Mesendoderm (in vitro differentiated cells): ENCODE results near the gene SDC1.

ENCODE experiments used
- DNase-seq: peaks from one replicate; pipeline ENCODE4 v3.0.0; 2013
- H2AK5ac ChIP-seq: 2 replicates; pipeline ENCODE4 v1.6.1; 2013; ENCODE audit warnings: low read length, inconsistent platforms
- H2BK120ac ChIP-seq: 2 replicates; pipeline ENCODE4 v1.6.1; 2013; ENCODE audit warnings: low read depth, mild to moderate bottlenecking, low read length, moderate library complexity, mixed read lengths
- H2BK15ac ChIP-seq: replicated peaks from 2 replicates; pipeline ENCODE4 v1.6.1; 2013; ENCODE audit warnings: low read depth, mild to moderate bottlenecking, moderate library complexity
- H2BK5ac ChIP-seq: 2 replicates; pipeline ENCODE4 v1.6.1; 2013; ENCODE audit warnings: low read length, inconsistent platforms
- H3K18ac ChIP-seq: 2 replicates; pipeline ENCODE4 v1.6.1; 2013; ENCODE audit warnings: mild to moderate bottlenecking, low read length, mixed read lengths
- H3K23ac ChIP-seq: one replicate; pipeline ENCODE4 v1.6.1; 2013; ENCODE audit warnings: low read length
- H3K27ac ChIP-seq: 2 replicates; pipeline ENCODE4 v1.5.1; 2013; ENCODE audit warnings: low read depth, mild to moderate bottlenecking, inconsistent platforms, low read length, moderate library complexity
- H3K27me3 ChIP-seq: 2 replicates; pipeline ENCODE4 v1.6.1; 2013; ENCODE audit warnings: low read length, control low read depth, mild to moderate bottlenecking, inconsistent platforms; ENCODE audit not compliant: insufficient read depth, poor library complexity
- H3K36me3 ChIP-seq: 2 replicates; pipeline ENCODE4 v1.6.1; 2013; ENCODE audit warnings: low read length, inconsistent platforms; ENCODE audit not compliant: control insufficient read depth, insufficient read depth
- H3K4ac ChIP-seq: one replicate; pipeline ENCODE4 v1.6.1; 2013; ENCODE audit warnings: low read depth, mild to moderate bottlenecking, low read length, moderate library complexity
- H3K4me1 ChIP-seq: 2 replicates; pipeline ENCODE4 v1.6.1; 2013; ENCODE audit warnings: low read depth, low read length, inconsistent platforms; ENCODE audit not compliant: control insufficient read depth
- H3K4me2 ChIP-seq: 2 replicates; pipeline ENCODE4 v1.6.1; 2013; ENCODE audit warnings: low read length
- H3K4me3 ChIP-seq: 2 replicates; pipeline ENCODE4 v1.5.1; 2013; ENCODE audit warnings: mild to moderate bottlenecking, low read length
- H3K56ac ChIP-seq: one replicate; pipeline ENCODE4 v1.6.1; 2013; ENCODE audit warnings: low read length
- H3K79me1 ChIP-seq: 2 replicates; pipeline ENCODE4 v1.6.1; 2013; ENCODE audit warnings: low read length, inconsistent platforms
- H3K79me2 ChIP-seq: 2 replicates; pipeline ENCODE4 v1.6.1; 2013; ENCODE audit warnings: mild to moderate bottlenecking, low read length; ENCODE audit not compliant: control insufficient read depth, insufficient read depth
- H3K9ac ChIP-seq: 2 replicates; pipeline ENCODE4 v1.6.1; 2013; ENCODE audit warnings: low read length, inconsistent platforms
- H4K5ac ChIP-seq: one replicate; pipeline ENCODE4 v1.6.1; 2013; ENCODE audit warnings: low read length
- H4K8ac ChIP-seq: one replicate; pipeline ENCODE4 v1.6.1; 2013; ENCODE audit warnings: low read depth, mild to moderate bottlenecking, control low read depth, low read length, moderate library complexity
- WGBS: extraction: QIAGEN DNeasy Blood & Tissue Kit; methylation state at CpG from one replicate; pipeline ENCODE4 v1.1.7; 2013; ENCODE audit warnings: low lambda C conversion rate, missing lambda C conversion rate; ENCODE audit not compliant: insufficient coverage; ENCODE audit errors: extremely low coverage; 5-methylcytosine and 5-hydroxymethylcytosine counted together

The SDC1 gene

GRCh38 chr2:20177556-20178248, 47.2 kb downstream of the SDC1 start:
- H3K4ac ChIP-seq: no peak overlapping the region
- H3K4me1 ChIP-seq: no peaks in the 10 kb centered on the region
- H4K8ac ChIP-seq: no peak overlapping the region
- no peak overlapping the region for H3K27ac ChIP-seq
- H3K4me2 ChIP-seq: no peak overlapping the region
- H2BK15ac ChIP-seq: no peak overlapping the region
- no peak overlapping the region for H3K23ac ChIP-seq
- H3K18ac ChIP-seq: no peak overlapping the region
- H3K27me3 ChIP-seq: no peaks in the 10 kb centered on the region
- no peak overlapping the region for H3K9ac ChIP-seq
- no peak for DNase-seq
- no peaks in the 10 kb centered on the region for H3K79me2 ChIP-seq
- H3K36me3 ChIP-seq: no peaks in the 10 kb centered on the region
- no peak overlapping the region for H2AK5ac ChIP-seq
- no peak overlapping the region for H3K4me3 ChIP-seq
- no CpG with 5 or more reads among the region's 10 CpGs for WGBS
- no peaks in the 10 kb centered on the region for H3K79me1 ChIP-seq
- no peak overlapping the region for H2BK5ac ChIP-seq
- no peak overlapping the region for H3K56ac ChIP-seq
- no peak overlapping the region for H2BK120ac ChIP-seq
- H4K5ac ChIP-seq: no peak overlapping the region

GRCh38 chr2:20176760-20177159, 48.2 kb downstream of the SDC1 start:
- no peak overlapping the region for H2BK5ac ChIP-seq
- no peak overlapping the region for H3K56ac ChIP-seq
- no peak overlapping the region for H2AK5ac ChIP-seq
- no peak overlapping the region for H3K27ac ChIP-seq
- H2BK15ac ChIP-seq: no peak overlapping the region
- no peak overlapping the region for H4K8ac ChIP-seq
- H3K79me2 ChIP-seq: no peaks in the 10 kb centered on the region
- H3K4me3 ChIP-seq: no peak overlapping the region
- H3K4me1 ChIP-seq: no peaks in the 10 kb centered on the region
- H3K23ac ChIP-seq: no peak overlapping the region
- no peak for DNase-seq
- H3K18ac ChIP-seq: no peak overlapping the region
- no peak overlapping the region for H3K4me2 ChIP-seq
- no peak overlapping the region for H4K5ac ChIP-seq
- H3K79me1 ChIP-seq: no peaks in the 10 kb centered on the region
- no peaks in the 10 kb centered on the region for H3K27me3 ChIP-seq
- H3K9ac ChIP-seq: no peak overlapping the region
- H2BK120ac ChIP-seq: no peak overlapping the region
- no peak overlapping the region for H3K4ac ChIP-seq
- WGBS: no CpG with 5 or more reads among the region's 5 CpGs
- H3K36me3 ChIP-seq: no peaks in the 10 kb centered on the region

- no peak overlapping the region for H2BK120ac ChIP-seq
- no peak overlapping the region for H3K27ac ChIP-seq
- WGBS: 100% methylated on average over 2 of the region's 3 CpGs
- no peak overlapping the region for H3K4me3 ChIP-seq
- H3K4me1 ChIP-seq: no peaks in the 10 kb centered on the region
- no peak overlapping the region for H2BK15ac ChIP-seq
- H2BK5ac ChIP-seq: no peak overlapping the region
- no peak overlapping the region for H3K4ac ChIP-seq
- no peak overlapping the region for H3K4me2 ChIP-seq
- no peaks in the 10 kb centered on the region for H3K79me2 ChIP-seq
- H3K56ac ChIP-seq: no peak overlapping the region
- H3K27me3 ChIP-seq: no peaks in the 10 kb centered on the region
- no peak overlapping the region for H3K9ac ChIP-seq
- no peak overlapping the region for H3K23ac ChIP-seq
- no peaks in the 10 kb centered on the region for H3K36me3 ChIP-seq
- H4K8ac ChIP-seq: no peak overlapping the region
- no peak overlapping the region for H4K5ac ChIP-seq
- H3K79me1 ChIP-seq: no peaks in the 10 kb centered on the region
- H3K18ac ChIP-seq: no peak overlapping the region
- no peak overlapping the region for H2AK5ac ChIP-seq
- no peak for DNase-seq
These were observed 49.0 kb downstream of the SDC1 start for GRCh38 chr2:20175931-20176330.

GRCh38 chr2:20175267-20175666, 49.7 kb downstream of the SDC1 start:
- no peak overlapping the region for H2BK120ac ChIP-seq
- no peaks in the 10 kb centered on the region for H3K4me1 ChIP-seq
- H3K4me3 ChIP-seq: no peak overlapping the region
- no peak for DNase-seq
- H2BK15ac ChIP-seq: no peak overlapping the region
- WGBS: no CpG with 5 or more reads among the region's 8 CpGs
- H2AK5ac ChIP-seq: no peak overlapping the region
- H3K4me2 ChIP-seq: no peak overlapping the region
- no peak overlapping the region for H3K18ac ChIP-seq
- H3K4ac ChIP-seq: no peak overlapping the region
- H3K9ac ChIP-seq: no peak overlapping the region
- H3K27ac ChIP-seq: no peak overlapping the region
- no peak overlapping the region for H3K23ac ChIP-seq
- H3K36me3 ChIP-seq: no peaks in the 10 kb centered on the region
- H3K79me2 ChIP-seq: no peaks in the 10 kb centered on the region
- no peaks in the 10 kb centered on the region for H3K79me1 ChIP-seq
- H3K56ac ChIP-seq: no peak overlapping the region
- no peak overlapping the region for H4K8ac ChIP-seq
- no peak overlapping the region for H4K5ac ChIP-seq
- H2BK5ac ChIP-seq: no peak overlapping the region
- no peaks in the 10 kb centered on the region for H3K27me3 ChIP-seq

GRCh38 chr2:20174410-20174809, 50.5 kb downstream of the SDC1 start:
- Histone ChIP-seq H2BK5ac (no peak overlapping the region), H3K27me3 (no peaks in the 10 kb centered on the region), H3K9ac (no peak overlapping the region), H3K4me3 (no peak overlapping the region), H3K79me2 (no peaks in the 10 kb centered on the region), H4K8ac (no peak overlapping the region), H3K4ac (no peak overlapping the region), H3K36me3 (no peaks in the 10 kb centered on the region), H3K79me1 (no peaks in the 10 kb centered on the region), H3K4me2 (no peak overlapping the region), H4K5ac (no peak overlapping the region), H3K23ac (no peak overlapping the region), H2BK120ac (no peak overlapping the region), H3K56ac (no peak overlapping the region), H3K4me1 (no peaks in the 10 kb centered on the region), H3K18ac (no peak overlapping the region), H2BK15ac (no peak overlapping the region), H2AK5ac (no peak overlapping the region), H3K27ac (no peak overlapping the region)
- no CpG with 5 or more reads among the region's 2 CpGs for WGBS
- DNase-seq: no peak
